GM12892 (cell line): ENCODE measurements around the gene NFATC1.

Source experiments
- POLR2A ChIP-seq: IDR thresholded peaks from 2 replicates; pipeline ENCODE4 v1.6.1; 2011; ENCODE audit warnings: low read depth, low read length, control low read depth
- POLR2AphosphoS5 ChIP-seq: IDR thresholded peaks from 2 replicates; pipeline ENCODE4 v1.6.1; 2011; ENCODE audit warnings: low read depth, low read length, control low read depth

GRCh38 chr18:79372461-79372860, 23.3 kb upstream of the NFATC1 start:
- TF ChIP-seq POLR2A (no peak), POLR2AphosphoS5 (no peak)
